Left kidney (tissue), 2 donors: ENCODE measurements around the gene CSF3. TPM values are rescaled to one million over a fixed set of nuclear protein-coding genes. Genes with fewer than 3 reads are reported as not detected.

Source experiments
- DNase-seq: peaks from one replicate; pipeline ENCODE4 v3.0.0-alpha.2; 2013
- polyA plus RNA-seq: library from polyadenylated mRNA; unstranded; fragments of 120-200 nt; gene quantifications from one replicate; pipeline ENCODE4 v1.2.1, GENCODE V29; 2013; ENCODE audit not compliant: insufficient read length

The CSF3 gene
- polyA plus RNA-seq, 1 donor: not detected

GRCh38 chr17:40024901-40025300, 9.7 kb downstream of the CSF3 start:
- no peak for DNase-seq

- no peak for DNase-seq
Observed at GRCh38 chr17:40025559-40025958, 10.3 kb downstream of the CSF3 start.

DNA sequence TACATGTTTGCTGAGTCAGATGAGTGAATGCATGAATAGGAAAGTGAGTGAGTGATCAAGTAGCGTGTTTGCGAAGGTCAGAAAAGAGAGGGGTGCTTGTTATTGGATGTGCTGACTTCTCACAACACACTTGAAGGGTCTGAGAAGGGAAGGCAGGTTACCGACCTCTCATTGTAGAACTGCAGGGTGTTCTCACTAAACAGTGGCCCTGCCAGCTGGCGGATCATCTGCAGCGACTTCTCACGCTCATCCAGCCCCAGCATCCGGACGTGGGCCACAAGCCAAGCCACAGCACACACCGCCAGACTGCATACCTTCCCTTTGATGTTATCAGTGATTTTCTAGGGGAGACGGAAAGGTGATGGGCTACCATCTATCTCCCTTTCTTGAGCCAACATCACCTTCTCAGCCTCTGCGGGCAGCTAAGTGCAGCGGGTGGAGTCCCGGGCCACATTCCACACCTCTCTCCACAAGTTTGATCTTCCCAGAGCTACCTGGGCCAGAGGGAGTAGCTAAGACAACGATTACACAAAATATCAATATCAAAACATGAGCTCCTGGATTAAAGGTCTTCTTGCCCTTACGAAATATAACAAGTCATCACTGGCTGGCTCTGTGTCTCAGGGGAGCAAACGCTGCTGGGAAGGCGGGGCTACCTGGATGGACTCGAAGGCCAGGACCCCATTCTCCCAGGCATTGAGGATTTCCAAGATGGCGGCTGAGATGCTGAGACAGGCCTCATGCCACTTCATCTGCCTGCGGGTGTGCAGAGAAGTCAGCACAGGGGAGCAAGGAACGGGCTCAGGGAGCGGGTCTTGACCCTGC, 11.0 kb downstream of the CSF3 start:
- no peak for DNase-seq

DNA sequence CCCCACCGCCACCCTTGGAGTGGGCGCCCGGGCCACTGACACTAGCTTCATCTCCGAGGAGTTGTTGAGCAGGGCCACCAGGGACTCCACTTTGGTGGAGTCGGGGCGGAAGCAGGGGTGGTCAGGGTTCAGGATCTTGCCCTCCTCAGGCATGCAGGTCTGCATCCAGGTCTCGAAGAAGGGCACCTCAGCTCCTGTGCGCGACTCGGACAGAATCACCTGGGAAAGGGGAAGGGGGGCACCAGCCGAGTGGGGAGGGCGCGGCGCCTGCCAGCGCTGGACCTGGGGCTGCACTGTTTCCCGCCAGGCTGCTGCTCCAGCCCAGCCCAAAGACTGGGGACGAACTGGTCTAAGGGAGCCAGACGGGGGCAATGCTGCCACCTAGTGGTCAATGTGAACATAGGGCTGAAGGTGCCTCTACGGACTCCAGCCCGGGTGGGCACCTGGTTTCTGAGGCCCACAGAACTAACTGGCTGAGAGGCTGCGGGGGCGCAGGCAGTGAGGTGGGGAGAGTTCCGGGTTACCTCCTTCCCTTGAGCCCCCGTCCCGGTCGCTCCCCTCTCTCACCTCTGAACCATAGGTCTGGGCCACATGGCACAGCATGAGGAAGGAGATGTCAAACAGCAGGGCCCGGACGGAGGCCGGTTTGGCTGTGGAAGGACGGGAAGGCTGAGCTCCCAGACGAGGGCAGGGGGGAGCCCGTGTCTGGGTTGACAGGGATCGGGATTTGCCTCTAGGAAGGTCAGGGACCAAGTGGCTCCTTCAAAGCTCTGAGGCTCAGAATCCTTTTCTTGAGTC, 11.8 kb downstream of the CSF3 start:
- peak; percentile 73 for DNase-seq

DNA sequence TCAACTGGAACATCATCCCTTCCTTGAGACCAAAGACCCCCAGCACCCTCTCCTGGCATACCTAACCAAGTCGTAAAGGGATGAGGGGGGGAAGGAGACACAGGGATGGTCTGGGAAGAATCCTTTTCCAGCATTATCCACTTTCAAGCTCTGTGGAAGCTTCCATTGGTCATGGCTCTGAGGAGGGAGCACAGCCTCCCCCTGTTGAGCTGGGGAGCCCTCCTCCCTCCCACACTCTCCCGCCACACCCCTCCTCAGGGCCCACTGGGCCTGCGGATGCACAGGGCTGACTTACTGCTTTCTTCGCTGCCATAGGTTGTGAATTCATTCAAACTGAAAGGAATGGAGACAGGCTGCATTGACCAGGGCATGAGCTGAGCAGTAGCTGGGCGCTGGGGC, 12.4 kb downstream of the CSF3 start:
- no peak for DNase-seq

DNA sequence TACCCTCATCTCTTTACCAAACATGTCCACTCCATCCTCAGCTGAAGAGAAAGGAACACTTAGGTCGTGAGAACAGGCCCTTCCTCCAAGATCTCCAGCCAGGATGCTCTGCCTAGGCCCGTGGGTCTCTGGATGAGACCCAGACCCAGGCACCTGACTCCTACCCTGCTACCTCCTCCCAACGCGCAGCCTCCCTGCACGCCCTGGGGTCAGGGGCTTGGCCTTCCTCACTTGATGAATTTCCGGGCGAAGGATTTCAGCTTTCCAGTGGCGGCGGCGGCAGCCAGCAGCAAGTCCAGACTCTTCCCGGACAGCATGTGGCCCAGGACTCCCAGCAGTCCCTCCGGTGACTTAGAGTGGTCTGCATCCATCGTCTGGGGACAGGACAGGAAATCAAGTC, 13.4 kb downstream of the CSF3 start:
- DNase-seq: no peak

DNA sequence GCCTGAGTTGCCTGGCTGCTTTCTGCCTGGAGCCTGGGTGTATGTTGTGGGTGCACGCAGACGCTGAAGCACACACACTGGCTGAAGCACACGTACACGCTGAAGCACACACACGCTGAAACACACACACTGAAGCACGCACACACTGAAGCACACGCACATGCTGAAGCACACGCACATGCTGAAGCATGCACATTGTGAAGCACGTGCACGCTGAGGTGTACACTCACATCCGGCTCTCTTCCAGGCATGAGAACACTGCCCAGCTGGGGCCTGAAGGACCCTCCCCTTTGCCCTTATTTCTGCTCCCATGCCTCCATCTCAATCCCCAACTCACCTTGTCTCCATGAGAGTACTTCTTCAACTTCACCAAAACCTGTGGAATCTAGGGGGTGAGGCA, 16.5 kb downstream of the CSF3 start:
- DNase-seq: no peak

- DNase-seq: no peak
Observed at GRCh38 chr17:40032322-40033320, 17.4 kb downstream of the CSF3 start.

GRCh38 chr17:40033339-40033738, 18.1 kb downstream of the CSF3 start:
- DNase-seq: no peak

- no peak for DNase-seq
Observed at GRCh38 chr17:40034426-40035161, 19.4 kb downstream of the CSF3 start.

DNA sequence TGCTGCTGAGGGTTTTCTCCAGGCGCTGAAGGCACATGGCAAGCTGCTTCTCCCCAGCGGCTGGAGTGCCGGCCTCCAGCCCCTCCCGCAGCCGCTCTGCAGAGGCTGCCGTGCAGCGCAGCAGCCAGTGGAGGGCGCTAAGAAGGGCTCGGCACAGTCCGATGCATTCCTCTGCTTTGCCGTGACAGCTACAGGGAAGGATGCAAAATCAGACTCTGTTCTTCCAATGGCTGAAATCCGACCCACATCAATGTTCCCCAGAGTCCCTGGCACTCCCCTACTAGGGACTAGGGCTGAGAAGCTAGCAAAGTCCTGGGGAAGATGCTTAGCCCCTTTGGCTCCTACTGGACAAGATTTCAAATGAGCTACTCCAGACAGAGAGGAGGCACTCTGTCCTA, 19.9 kb downstream of the CSF3 start:
- no peak for DNase-seq

DNA sequence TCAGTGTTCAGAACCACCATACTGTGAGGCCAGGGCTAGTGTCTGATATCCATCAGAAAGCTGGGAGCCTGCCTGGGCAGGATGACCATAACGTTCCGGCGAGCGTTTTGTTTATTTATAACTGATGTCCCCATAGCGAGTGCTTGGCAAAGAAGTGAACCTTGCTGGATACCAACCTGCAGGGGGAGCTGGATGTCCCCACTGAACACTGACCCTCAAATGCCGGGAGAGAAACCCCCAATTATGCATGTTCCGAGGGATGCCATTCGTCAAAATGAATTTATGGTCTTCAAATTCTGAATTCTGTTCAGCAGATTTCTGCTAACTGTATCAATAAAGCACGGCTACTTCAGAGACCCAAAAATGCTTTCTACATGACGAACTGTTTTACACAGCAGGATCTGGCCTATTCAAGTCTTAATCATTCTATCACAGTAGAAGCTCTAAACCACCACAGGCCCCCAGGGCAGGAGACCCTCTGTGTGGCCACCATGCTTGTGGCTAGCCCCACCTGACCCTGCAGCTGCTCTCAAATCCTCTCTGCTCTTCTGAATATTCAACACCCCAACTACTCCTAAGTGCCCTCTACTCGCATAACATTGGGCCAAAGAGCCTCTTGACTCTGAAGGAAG, 23.8 kb downstream of the CSF3 start:
- peak; percentile 75 for DNase-seq

- DNase-seq: no peak
Observed at GRCh38 chr17:40041196-40041595, 26.0 kb downstream of the CSF3 start.

- DNase-seq: no peak
Observed at GRCh38 chr17:40056379-40057015, 41.3 kb downstream of the CSF3 start.

- no peak for DNase-seq
Observed at GRCh38 chr17:40058186-40058784, 43.0 kb downstream of the CSF3 start.

- no peak for DNase-seq
Observed at GRCh38 chr17:40058865-40059264, 43.6 kb downstream of the CSF3 start.

DNA sequence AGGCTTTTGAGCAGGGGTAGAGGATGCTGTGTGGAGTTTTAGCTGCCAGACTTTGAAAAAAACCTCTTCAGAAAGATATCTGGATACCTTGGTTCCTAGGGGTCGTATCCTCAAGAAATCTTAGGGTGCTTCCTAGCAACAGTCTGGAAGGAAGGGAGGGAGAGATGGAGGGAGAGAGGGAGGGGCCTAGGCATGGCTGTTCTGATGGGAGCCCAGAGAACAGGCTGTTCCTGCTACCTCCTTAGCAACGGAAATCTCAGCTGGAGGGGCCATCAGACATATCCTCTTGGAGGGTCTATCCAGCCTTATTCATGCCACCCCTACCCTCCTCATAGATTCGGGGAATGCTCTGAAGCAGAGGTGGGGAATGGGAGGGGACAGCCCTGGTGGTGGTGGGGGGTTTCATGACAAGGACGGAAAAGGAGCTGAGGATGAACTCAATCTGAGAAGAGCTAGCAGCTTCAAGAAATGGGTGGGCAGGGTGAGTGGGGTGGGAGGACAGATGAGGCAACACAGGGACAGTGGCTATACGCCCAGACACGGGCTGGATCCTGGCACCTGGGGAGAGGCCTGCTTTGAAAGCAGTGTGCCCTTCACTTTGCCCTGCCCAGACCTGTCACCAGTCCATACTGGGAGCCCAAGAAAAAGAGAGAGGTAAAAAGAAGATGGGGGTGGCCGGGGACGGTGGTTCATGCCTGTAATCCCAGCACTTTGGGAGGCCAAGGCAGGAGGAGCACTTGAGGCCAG, 44.7 kb downstream of the CSF3 start:
- no peak for DNase-seq

DNA sequence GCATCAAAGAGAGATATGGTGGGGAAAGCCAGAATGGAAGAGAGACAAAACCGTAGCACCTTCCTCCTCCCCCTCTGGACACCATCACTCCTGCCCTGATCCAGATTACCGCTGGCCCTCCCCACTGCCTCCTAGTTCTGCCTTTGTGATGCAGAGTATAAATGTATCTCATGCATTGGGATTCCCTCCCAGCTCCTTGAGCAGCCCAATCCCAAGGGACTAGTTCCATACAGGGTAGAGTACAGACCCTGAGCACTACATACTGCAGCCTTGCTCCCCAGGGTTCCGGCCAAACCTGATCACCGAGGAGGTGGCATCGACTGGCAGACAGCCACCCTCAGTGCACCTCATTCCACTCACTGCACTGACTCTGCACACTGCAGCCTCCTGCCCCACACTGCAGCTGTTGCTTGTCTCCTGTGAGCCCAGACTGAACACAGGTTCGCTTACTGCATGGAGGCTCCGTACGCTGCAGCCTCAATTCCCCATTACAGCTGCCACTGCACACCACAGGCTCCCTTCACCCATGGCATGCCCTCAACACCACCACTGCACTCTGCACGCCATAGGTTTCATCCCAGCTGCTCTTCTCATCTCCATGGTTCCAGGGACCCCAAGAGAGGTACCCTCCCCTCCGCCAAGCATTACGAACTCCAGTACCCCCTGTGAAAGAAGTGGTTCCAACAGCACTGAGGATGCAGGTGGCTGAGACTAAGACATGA, 45.8 kb downstream of the CSF3 start:
- DNase-seq: no peak

GRCh38 chr17:40061609-40062038, 46.4 kb downstream of the CSF3 start:
- no peak for DNase-seq
